ENCODE data around the gene TBCA. TPM values are rescaled to one million over a fixed set of nuclear protein-coding genes. Genes with fewer than 3 reads are reported as not detected.

TBCA gene
- total and polyA plus RNA-seq, 9 donors = 143 to 361 (median 255) TPM

Other genes with a start within 250 kb of the TBCA start
- gene OTP, start 137.6 kb downstream of the TBCA start, total RNA-seq = not detected
- gene OTP, start 137.6 kb downstream of the TBCA start, polyA plus RNA-seq (ENCODE audit: insufficient read depth in 1 of 8, insufficient read length in 8 of 8, low replicate concordance in 1 of 8) = not detected